HT-29 (cell line): ENCODE measurements around the gene ALDH16A1. TPM values are rescaled to one million over a fixed set of nuclear protein-coding genes. Genes with fewer than 3 reads are reported as not detected.

Source experiments
- DNase-seq: peaks from one replicate; pipeline ENCODE4 v3.0.0-alpha.2; 2015; ENCODE audit warnings: low spot score
- total RNA-seq: library from RNA; depleted of rRNA; stranded (reverse); fragments of >200 nt; shearing (Covaris generic); gene quantifications from 2 replicates; pipeline ENCODE4 v1.2.3, GENCODE V29; 2014

ALDH16A1 gene
- total RNA-seq, 1 experiment from 2014 or later: 224 TPM

DNA sequence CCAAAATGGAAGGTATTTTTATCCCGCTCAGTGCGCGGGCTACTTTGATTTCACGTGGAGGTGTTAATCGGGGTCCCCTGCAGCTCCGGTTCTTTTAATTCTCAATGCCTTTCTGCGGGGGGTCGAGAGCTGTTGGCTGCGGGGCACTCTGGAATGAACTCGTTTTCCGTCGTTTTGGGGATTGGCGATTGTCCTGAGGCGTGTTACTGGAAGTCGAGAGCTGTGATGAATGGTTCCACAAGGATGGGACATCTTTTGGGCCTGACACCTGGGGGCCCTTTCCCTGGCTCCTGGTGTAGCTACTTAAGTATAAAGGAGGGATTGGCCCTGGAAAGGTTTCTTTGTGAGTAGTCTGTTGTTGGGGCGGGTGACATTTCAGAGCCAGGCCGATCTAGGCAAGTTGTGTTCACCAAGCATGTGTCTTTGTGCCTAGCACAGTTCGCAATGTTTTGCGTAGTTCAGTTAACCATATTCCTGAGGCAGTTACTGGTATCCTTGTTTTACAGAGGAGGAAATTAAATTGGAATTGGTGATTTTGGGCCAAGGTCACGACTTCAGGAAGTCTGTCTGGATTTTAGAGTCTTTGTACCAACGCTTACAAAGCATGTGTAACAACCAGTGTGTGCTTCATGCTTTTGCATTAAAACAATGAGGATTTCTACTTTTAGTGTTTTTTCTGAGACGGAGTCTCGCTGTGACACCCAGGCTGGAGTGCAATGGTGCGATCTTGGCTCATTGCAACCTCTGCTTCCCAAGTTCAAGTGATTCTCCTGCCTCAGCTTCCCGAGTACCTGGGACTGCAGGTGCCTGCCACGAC lies 35.2 kb downstream of the ALDH16A1 start:
- peak; percentile 55 for DNase-seq

DNA sequence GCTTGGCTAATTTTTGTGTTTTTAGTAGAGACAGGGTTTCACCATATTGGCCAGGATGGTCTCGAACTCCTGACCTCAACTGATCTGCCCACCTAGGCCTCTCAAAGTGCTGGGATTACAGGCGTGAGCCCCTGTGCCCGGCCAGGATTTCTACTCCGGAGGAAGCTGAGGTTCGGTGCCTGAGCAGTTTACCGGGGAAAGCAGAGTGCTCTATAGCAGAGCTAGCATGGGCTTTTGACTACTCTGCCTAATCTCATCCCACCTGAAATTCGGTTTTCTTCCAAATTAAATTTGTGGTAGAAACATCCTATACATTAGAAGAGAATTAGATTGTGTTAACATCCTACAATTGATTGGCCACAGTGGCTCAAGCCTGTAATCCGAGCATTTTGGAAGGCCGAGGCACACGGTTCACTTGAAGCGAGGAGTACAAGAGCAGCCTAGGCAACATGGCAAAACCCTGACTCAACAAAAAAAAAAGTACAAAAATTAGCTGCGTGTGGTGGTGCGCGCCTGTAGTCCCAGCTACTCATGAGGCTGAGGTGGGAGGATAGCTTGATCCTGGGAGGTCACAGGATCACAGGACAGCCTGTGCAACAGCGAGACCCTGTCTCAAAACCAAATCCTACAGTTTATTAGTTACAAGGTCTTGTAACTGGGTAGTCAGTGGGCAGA lies 36.0 kb downstream of the ALDH16A1 start:
- no peak for DNase-seq

DNA sequence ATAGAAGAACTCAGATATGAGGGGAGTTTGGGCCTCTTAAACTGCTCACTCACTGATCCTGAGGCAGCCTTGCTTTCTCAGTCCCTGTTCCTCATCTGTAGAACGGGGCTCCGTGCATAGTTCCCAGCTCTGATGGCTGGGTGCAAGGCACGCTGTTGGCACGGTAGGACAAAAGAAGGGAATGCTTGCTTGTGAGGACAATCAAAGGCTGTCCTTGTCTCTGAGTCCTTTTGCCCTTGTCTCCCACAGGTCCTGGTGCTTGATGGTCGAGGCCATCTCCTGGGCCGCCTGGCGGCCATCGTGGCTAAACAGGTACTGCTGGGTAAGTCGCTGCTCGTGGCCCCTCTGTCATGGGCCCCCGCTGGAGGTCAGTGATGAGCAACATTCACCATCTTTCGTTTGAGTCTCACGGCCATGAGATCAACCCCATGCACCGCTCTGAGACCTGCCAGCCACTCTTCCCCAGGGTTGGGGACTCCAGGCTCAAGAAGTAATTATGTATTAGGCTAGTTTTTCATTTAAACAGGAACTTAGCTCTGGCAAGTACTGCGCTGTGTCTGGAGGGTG lies 36.7 kb downstream of the ALDH16A1 start:
- peak; percentile 0 for DNase-seq

DNA sequence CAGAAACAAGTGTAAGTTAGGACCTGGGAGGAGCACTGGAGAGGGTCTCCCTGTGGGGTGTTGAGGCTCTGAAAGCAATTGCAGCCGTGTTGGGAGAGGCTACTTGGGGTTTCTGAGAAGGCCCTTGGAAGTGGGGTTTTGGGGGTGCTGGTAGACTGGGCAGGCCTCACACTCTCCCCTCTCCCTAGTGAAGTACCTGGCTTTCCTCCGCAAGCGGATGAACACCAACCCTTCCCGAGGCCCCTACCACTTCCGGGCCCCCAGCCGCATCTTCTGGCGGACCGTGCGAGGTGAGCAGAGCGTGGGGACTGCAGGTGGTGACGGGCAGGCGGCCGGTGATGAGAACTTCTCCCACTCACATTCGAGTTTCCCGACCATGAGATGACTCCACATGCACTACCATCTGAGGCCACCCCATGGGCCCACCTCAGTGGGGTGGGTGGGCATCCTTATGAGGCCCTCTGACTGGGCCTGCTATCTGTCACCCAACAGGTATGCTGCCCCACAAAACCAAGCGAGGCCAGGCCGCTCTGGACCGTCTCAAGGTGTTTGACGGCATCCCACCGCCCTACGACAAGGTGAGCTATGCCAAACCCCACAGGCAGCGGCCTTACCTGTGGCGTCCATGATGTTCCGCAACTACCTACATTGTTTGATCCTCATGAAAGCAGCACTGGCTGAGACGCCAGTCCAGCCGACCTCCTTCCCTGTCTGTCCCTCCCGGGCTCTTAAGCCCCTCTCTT lies 37.4 kb downstream of the ALDH16A1 start:
- DNase-seq: peak; percentile 0

DNA sequence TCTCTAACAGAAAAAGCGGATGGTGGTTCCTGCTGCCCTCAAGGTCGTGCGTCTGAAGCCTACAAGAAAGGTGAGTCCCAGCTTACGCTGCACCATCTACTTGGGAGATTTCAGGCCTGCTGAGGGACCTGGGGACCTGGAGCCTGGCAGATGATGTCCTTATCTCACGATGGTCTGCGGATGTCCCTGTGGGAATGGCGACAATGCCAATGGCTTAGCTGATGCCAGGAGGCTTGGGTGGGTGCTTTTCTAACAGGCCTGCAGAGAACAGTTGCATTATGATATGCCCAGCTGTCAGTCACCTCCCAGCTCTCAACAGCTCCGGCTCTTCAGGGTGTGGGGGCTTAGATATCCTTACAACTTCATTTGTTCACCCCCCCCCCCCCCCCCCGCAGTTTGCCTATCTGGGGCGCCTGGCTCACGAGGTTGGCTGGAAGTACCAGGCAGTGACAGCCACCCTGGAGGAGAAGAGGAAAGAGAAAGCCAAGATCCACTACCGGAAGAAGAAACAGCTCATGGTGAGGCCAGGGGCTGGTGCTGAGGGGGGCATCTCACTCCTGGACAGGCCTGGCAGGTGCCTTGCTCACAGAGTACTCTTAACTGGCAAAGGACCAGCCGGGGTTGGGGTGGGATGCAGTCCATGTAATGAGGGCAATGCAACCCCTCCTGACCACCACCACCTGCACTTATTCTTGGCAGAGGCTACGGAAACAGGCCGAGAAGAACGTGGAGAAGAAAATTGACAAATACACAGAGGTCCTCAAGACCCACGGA lies 38.2 kb downstream of the ALDH16A1 start:
- DNase-seq: peak; percentile 0

DNA sequence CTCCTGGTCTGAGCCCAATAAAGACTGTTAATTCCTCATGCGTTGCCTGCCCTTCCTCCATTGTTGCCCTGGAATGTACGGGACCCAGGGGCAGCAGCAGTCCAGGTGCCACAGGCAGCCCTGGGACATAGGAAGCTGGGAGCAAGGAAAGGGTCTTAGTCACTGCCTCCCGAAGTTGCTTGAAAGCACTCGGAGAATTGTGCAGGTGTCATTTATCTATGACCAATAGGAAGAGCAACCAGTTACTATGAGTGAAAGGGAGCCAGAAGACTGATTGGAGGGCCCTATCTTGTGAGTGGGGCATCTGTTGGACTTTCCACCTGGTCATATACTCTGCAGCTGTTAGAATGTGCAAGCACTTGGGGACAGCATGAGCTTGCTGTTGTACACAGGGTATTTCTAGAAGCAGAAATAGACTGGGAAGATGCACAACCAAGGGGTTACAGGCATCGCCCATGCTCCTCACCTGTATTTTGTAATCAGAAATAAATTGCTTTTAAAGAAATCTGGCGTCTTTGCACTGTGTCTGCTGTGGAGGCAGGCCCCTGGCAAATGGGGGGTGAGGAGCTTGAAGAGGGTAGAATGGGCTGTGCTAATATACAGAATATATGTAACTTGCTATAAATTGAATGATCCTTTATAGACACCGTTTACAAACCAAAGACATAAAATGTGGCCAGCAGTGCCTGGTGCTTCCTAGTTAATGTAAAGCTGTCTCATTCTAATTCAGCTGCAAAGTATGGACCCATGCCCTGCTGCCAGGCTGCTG lies 39.0 kb downstream of the ALDH16A1 start:
- DNase-seq: no peak

DNA sequence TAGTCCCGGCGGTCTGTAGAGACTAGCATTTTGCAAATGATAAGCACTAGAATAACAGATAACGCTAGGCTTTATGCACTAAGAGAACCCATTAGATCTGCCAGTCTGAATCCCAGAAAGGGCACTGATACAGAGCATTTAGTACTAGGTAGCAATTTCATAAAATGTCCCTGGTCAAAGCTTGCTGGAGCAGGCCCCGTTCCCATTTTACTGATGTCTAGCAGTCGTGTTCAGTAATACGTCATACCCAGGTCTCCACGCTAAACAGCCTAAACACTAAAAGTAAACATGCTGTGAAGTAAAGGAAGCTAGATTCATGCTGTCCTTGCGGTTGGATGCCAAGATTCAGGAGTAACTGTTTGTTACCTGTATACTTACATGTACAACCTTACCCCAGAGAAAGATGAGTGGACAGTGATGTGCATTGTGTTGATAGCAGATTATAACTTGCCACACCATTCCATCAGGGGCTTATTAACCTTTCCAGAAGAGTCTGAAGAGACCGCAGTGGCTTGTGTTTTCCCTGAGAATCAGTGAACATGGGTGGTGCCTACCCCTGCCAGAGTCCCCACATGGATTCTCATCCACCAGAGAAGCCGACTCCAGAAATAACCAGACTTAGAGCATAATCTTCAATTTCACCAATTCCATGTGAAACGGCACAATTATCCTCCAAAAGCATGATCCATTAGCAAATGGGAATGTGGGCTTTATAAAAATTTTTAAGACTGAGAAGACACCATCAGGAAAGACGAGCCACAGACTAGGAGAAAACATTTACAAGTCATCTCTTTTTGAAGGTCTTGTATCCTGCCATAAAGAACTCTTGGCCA lies 39.8 kb downstream of the ALDH16A1 start:
- DNase-seq: peak; percentile 79

DNA sequence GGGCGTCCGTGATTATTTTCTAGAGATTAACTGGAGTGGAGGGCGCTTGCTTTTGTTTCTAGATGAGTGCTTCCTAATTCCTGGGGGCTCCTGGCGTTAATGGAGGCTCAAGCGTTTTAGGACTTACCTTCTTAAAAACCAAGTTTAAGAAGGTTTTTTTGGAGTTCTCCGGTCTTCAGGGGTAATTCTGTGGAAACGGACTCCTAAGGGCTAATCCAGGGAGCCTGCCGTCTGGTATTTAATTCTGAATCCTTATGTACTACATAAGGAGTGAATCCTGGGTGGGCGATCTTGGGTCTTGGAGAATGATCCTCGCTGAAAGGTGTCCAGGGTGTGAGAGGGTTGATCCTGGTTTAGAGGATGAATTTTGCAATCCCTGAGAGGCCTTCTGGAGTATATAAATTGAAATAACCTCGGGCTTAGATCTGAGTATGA lies 43.6 kb downstream of the ALDH16A1 start:
- peak; percentile 46 for DNase-seq

DNA sequence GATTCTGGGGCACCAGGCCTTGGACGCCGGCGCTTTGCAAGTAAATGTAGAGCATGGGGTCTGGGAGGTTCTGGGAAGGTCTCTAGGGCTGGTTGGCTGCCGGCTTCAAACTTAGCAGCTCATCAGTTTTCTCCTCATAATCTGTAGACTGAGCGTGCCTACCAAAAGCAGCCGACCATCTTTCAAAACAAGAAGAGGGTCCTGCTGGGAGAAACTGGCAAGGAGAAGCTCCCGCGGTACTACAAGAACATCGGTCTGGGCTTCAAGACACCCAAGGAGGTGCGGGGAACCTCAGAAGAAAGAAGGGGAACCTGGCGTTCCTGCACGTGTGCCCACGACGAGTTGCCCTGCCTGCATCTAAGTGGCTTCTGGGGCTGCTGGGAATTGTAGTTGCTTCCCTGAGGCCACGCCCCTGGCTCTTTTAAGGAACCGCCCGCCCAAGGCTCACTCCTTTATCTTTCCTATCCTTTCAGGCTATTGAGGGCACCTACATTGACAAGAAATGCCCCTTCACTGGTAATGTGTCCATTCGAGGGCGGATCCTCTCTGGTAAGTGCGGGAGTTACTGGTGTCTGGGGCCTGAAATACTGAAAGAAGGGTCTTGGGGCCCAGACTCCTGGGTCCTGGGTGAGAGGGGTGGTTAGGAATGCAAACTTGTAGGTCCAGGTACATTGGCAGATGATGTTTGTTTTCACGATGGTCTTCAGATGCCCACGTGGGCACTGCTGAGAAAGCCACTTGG lies 44.2 kb downstream of the ALDH16A1 start:
- peak; percentile 79 for DNase-seq

DNA sequence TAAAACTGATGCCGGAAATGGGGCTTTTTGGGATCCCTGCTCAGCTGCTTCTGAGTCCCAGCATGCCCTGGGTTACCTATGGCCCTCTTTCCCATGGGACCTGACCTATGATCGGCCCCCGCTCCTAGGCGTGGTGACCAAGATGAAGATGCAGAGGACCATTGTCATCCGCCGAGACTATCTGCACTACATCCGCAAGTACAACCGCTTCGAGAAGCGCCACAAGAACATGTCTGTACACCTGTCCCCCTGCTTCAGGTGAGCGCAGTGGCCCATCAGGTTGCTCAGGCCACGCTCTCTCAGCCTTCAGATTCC lies 44.7 kb downstream of the ALDH16A1 start:
- no peak for DNase-seq

DNA sequence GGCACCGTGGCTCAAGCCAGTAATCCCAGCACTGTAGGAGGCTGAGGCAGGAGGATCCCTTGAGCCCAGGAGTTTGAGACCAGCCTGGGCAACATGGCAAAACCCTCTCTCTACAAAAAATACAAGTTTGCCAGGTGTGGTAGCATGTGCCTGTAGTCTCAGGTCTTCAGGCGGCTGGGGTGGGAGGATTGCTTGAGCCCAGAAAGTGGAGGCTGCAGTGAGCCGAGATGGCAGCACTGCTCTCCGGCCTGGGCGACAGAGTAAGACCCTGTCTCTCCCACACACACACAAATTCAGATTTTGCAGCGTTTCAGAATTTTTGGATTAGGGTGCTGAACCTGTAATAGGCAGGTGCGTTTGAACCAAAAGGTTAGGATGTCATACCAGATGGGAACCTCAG lies 45.5 kb downstream of the ALDH16A1 start:
- DNase-seq: no peak

DNA sequence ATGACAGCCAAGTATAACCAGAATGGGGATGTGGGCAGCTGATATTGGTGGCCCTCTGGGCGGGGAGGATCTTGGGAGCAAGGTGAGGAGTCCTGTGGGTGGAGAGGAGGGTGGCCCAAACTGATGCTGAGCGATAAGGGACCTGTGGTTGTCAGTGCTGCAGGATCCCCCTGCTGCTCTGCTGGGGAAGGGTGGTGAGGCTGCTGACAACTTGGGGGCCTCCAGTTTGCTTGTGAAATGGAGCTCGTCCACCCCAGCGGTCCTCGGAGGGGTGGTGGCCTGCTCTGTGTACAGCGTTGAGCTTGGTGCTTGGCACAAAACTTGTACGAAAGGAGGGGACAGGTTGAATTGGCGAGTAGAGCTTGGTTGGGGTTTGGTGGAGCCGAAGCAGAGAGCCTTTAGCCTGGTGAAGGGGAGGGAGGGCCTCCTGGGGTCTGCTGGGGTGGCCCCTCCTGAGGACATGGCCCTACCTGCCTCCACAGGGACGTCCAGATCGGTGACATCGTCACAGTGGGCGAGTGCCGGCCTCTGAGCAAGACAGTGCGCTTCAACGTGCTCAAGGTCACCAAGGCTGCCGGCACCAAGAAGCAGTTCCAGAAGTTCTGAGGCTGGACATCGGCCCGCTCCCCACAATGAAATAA lies 46.1 kb downstream of the ALDH16A1 start:
- DNase-seq: no peak

DNA sequence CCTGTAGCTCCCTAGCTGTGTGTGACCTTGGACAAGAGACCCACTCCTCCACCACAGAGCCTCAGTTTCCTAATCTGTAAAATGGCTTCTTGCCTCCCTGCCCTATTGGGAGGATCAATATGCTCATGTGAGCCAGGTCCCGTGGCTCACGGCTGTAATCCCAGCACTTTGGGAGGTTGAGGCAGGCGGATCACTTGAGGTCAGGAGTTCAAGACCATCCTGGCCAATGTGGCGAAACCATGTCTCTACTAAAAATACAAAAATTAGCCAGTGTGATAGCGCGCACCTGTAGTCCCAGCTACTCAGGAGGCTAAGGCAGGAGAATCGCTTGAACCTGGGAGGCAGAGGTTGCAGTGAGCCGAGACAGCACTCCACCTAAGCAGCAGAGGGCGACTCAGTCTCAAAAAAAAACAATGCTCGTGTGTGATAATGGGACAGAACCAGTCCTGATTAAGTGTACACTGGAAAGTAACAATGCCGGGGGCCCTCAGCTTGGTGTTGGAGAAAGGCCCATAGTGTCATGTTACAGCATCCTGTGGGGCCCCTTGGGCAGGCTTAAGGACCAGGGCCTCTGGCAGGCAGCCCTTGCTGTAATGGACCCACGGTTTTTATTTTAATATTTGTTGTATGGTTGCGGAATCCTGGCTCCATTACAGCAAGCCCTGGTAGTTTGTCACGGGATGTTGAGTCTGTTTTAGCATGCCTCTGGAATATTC lies 50.0 kb downstream of the ALDH16A1 start:
- DNase-seq: peak; percentile 87

DNA sequence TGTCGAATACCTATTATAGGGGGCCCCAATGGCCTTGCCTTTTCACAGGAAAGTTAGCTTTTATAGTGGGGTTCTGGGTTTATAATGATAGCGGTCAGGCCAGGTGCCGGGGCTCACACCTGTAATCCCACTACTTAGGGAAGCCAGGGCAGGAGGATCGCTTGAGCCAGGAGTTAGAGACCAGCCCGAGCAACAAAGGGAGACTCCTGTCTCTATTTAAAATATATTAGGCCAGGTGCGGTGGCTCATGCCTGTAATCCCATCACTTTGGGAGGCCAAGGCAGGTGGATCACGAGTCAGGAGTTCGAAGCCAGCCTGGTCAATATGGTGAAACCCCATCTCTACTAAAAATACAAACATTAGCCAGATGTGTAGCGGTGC lies 50.5 kb downstream of the ALDH16A1 start:
- DNase-seq: no peak

DNA sequence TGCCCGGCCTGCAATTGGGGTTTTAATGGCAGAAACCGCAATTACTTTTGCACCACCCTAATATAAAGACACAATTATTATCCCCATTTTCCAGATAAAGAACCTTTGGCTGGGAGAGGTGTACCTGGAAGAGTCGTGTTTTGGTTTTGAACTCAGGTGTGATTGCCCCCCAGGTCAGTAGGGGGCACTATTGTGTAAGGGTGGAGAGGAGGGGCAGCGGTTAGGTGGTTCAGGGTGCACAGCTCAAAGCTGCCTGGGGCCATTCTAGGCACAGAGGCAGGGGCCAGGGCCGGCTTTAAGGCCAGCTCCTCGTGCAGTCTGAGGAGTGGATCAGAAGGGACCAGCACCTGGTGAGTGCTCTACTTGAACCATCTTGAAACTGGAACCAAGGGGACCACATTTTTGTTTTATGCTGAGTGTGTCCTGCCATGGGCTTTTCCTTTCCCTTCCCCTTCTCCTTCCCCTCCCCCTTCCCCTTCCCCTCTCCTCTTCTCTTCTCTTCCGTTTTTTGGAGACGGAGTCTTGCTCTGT lies 53.6 kb downstream of the ALDH16A1 start:
- DNase-seq: peak; percentile 87

DNA sequence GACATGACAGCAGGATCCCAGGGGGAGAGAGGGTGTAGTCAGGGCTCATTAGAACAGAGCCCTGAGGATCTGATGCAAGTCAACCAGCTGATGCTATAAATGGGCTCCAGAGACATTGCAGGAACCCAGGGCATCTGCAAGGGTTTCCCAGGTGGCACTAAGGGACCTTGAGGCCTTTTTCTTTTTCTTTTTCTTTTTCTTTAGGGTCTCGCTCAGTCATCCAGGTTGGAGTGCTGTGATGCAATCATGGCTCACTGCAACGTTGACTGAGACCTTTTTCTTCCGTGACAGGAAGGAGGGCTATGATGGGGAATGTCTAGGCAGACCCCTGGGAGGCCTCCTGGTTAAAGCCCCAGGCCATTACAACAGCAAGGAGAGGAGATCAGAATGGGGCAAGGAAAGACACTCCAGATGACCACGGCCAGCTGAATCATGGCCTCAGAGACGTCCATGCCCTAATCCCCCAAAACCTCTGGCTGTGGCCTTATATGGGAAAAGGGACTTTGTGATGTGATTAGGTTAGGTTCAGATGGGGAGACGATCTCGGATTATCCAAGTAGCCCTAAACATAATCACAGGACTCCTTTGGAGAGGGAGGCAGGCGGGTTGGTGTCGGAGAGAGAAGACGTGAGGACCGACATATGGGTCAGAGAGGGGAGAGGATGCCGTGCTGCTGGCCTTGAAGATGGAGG lies 54.9 kb downstream of the ALDH16A1 start:
- no peak for DNase-seq
